Activated CD8-positive, alpha-beta memory T cell treated with anti-CD3 and anti-CD28 coated beads, Interleukin-2, amount 50 U/mL, for 4 hours (primary cell): ENCODE measurements around the gene NFE2.
"Not testable (repeated sequence)": the region's sequence is repeated elsewhere in the genome, so short reads cannot be mapped to it uniquely, and the experiment has no call there.

ENCODE experiments used
- DNase-seq: peaks from one replicate; pipeline ENCODE4 v3.0.0-alpha.2; 2020

Gene NFE2

GRCh38 chr12:54281261-54281638 is 19.6 kb downstream of the NFE2 start:
- not testable (repeated sequence) for DNase-seq

GRCh38 chr12:54280468-54281260 is 20.2 kb downstream of the NFE2 start, which contains the start of gene HNRNPA1:
Gene HNRNPA1 (plus strand): TSS chr12:54280726. CDS start chr12:54280808, 82 bp downstream.
- peak; percentile 88 for DNase-seq

GRCh38 chr12:54279632-54280467 is 21.0 kb downstream of the NFE2 start, which contains the start of gene CBX5:
Gene CBX5 (minus strand): TSS chr12:54280122. CDS start chr12:54257650, 22,472 bp downstream.
- DNase-seq: peak; percentile 99

GRCh38 chr12:54279227-54279631 is 21.6 kb downstream of the NFE2 start:
- DNase-seq: no peak

GRCh38 chr12:54277823-54278276 is 23.0 kb downstream of the NFE2 start:
- no peak for DNase-seq

- DNase-seq: no peak
Measured at GRCh38 chr12:54276368-54276767, 24.4 kb downstream of the NFE2 start.

- DNase-seq: no peak
Measured at GRCh38 chr12:54273981-54274380, 26.8 kb downstream of the NFE2 start.

- DNase-seq: no peak
Measured at GRCh38 chr12:54272214-54272613, 28.6 kb downstream of the NFE2 start.

- no peak for DNase-seq
Measured at GRCh38 chr12:54270345-54270744, 30.5 kb downstream of the NFE2 start.

GRCh38 chr12:54266852-54267251 is 34.0 kb downstream of the NFE2 start:
- no peak for DNase-seq

- DNase-seq: no peak
Measured at GRCh38 chr12:54265364-54265812, 35.4 kb downstream of the NFE2 start.

GRCh38 chr12:54262403-54262925 is 38.4 kb downstream of the NFE2 start:
- DNase-seq: no peak

- no peak for DNase-seq
Measured at GRCh38 chr12:54261815-54262402, 38.9 kb downstream of the NFE2 start.

- DNase-seq: peak; percentile 37
Measured at GRCh38 chr12:54259194-54260011, 41.4 kb downstream of the NFE2 start.

- no peak for DNase-seq
Measured at GRCh38 chr12:54258201-54258681, 42.6 kb downstream of the NFE2 start.

- DNase-seq: no peak
Measured at GRCh38 chr12:54257332-54257731, 43.5 kb downstream of the NFE2 start.

- DNase-seq: no peak
Measured at GRCh38 chr12:54253240-54253639, 47.6 kb downstream of the NFE2 start.

GRCh38 chr12:54251667-54252284 is 49.0 kb downstream of the NFE2 start:
- DNase-seq: no peak

GRCh38 chr12:54249489-54249888 is 51.3 kb downstream of the NFE2 start:
- no peak for DNase-seq

- DNase-seq: no peak
Measured at GRCh38 chr12:54246011-54246641, 54.7 kb downstream of the NFE2 start.
